ENCODE data around the gene ASS1.
A peak's percentile ranks its signal among the peaks of the same experiment; 100 is the strongest.
"Not testable (repeated sequence)": the region's sequence is repeated elsewhere in the genome, so short reads cannot be mapped to it uniquely, and the experiment has no call there.

The ASS1 gene

DNA sequence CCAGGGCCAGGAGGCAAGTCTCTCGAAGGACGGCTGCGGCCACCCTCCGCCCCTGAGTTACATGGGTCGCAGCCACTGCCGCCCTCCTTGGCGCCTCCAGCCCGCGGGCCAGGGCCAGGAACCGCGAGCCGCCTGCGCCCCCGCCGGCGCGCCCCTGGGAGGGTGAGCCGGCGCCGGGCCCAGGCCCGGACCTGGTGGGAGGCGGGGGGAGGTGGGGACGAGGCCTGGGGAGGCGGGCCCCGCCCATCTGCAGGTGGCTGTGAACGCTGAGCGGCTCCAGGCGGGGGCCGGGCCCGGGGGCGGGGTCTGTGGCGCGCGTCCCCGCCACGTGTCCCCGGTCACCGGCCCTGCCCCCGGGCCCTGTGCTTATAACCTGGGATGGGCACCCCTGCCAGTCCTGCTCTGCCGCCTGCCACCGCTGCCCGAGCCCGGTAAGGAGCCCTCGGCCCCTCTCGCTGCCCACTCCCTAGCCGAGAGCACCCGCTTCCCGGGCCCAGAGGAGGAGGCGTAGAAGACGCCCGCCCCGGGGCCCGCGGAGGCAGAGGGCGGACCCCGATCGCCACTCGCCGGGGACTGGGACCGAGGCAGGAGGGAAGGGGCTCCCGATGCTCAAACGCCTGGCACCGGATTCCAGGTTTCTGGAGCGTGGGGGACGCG, at the start of gene ASS1:
Gene ASS1, plus strand, starts transcription at position 397 of the 657 bp plus-strand sequence. CDS start 7,268 bp downstream, outside the sequence.
- peak; percentile 33 to 39 for DNase-seq

DNA sequence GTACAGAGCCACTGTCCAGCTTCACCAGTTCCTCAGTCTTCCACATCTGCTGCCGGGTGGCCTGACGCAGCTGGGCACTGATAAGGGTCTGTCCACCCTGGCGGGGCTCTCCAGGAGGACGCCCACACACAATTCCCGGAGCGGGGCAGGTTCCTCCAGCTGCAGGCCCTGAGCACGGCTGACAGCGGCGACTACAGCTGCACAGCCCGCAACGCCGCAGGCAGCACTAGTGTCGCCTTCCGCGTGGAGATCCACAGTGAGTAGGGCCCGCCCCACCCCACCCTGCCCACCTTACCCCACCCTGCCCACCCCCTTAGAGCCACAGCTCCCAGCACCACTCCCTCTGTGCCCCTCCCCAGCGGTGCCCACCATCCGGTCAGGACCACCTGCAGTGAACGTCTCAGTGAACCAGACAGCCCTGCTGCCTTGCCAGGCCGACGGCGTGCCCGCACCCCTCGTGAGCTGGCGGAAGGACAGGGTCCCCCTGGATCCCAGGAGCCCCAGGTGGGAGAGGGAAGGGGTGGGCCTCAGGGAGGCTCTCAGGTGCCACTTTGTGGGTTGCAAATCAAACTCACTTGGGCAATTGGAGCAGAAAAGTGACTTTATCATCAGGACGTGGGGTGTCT, 48.8 kb upstream of the ASS1 start:
- DNase-seq = no peak

DNA sequence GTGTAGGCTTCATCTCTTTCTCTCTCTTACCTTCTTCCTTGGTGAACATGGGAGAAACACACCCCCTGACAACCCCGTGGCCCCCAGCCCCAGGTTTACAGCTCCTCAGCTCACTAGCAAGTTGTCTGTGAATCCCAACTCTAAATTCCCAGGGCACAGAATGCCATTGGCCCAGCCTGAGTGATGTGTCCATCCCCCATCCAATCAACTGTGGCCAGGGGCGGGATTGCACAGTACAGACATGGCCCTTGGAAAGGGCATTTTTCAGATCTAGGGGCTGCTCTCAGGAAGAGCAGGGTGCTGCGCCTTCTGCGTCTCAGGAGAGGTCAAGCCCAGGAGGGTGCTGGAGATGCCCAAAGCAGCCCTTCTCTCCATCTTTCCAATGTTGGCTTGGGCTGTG, 48.2 kb upstream of the ASS1 start:
- no peak for DNase-seq

DNA sequence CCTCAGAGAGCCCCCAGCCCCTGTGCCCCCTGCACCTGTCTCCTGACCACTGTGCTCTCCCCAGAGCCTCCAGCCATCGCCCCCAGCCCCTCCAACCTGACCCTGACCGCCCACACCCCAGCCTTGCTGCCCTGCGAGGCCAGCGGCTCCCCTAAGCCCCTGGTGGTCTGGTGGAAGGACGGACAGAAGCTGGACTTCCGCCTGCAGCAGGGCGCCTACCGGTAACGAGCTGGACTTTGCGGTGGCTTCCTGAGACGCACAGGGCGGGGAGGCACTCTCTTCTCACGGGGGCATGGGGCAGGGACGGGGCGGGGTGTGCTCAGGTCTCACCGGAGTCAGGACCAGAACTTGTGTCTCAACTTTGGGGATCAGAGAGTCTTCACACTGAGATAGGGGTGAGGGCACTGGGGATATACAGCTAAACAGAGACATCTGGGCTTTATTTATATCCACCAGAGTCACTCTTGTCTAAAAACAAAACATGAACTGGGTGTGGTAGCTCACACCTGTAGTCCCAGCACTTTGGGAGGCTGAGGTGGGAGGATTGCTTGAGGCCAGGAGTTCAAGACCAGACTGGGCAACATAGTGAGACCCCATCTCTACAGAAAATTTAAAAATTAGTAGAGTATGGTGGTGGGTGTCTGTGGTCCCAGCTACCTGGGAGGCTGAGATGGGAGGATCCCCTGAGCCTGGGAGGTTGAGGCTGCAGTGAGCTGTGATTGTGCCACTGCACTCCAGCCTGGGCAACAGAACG, 46.1 kb upstream of the ASS1 start:
- DNase-seq = no peak

DNA sequence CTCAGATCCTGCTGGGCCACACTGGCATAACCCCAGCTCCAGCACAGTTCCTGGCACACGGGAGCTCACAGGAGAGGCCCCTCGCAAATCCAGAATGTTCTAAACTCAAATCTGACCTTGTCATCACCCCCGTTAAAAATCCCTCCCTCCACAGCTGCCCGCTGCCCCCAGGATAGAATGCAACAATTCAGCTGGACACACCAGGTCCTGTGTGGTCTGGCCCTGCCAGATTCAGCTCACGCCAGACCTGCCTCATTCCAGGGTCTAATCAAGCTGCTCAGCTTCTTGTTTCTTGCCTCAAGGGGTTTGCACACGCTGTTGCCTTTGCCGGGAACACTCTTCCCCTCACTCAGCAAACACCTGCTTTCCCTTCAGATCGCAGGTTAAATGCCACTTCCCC, 45.0 kb upstream of the ASS1 start:
- DNase-seq = no peak

DNA sequence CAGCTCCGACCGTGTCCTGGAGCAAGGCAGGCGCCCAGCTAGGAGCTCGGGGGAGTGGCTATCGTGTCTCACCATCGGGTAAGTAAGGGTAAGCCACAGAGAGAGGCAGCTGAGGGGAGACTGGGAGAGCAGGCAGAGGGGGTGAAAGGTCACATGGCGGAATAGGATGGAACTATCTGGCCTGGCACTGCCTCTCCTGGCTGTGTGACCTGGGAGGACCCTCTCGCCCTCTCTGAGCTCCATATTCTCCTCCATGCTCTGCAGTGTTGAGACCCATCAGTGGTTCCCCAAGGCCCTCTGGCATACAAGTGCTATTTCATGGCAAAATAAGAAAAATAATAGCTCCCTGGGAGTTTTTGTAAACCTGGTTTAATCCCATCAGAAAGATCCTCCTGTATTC, 43.9 kb upstream of the ASS1 start:
- no peak for DNase-seq

DNA sequence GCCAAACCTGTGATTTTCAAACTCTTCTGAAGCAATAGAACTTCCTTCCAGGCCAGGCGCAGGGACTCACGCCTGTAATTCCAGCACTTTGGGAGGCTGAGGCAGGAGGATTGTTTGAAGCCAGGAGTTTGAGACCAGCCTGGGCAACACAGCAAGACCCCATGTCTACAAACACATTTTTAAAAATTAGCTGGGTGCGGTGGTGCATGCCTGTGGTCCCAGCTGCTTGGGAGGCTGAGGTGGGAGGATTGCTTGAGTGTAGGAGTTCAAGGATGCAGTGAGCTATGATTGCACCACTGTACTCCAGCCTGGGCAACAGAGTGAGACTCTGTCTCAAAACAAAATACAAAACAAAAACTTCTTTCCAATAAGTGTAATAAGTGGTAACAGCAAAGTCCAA, 43.0 kb upstream of the ASS1 start:
- not testable (repeated sequence) for DNase-seq

DNA sequence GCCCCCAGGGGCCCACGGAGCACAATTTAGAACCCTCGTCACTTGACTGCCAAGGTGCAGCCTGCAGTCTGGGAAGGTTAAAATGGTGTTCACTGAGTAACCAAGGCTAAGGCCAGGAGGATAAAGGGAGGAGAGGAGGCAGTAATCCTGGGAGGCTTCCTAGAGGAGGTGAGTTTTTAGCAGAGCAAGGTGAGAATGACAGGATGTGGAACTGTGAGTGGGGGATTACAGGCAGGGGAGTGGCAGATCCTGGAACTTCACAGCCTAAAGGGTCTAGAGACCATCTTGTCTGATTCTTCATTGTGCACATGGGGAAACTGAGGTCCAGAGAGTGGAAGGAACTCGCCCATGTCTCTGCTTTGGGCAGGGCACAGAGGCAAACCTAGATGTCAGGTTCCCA, 42.5 kb upstream of the ASS1 start:
- DNase-seq = no peak

DNA sequence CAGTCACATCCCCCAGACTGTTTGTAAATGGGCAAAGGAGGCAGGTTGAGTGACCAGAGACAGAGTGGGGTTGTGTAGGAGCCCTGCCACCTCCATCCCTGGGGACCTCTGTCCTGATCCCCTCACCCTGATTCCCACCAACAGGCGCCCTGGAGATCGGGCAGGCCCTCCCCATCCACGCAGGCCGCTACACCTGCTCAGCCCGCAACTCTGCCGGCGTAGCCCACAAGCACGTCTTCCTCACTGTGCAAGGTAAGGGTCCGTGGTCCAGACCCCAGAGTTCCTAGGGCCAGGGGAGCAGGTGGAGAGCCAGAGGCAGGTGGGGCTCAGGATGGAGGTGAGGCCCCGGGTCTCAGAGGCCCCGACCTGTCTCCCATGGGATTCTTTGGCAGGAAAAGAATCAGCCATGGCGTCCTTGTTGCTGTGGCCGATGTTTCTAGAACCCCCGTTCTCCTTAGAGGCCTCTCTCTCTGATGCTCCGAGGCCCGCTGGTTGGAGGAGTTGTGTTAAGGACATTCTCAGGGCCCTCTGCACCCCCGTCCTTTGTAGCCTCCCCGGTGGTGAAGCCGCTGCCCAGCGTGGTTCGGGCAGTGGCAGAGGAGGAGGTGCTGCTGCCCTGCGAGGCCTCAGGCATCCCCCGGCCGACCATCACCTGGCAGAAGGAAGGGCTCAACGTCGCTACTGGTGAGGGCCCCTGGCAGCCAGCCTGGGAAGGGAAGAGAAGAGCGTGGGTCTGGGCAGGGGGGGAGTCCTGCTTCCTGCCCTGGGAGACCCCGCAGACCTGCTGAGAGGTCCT, 41.9 kb upstream of the ASS1 start:
- no peak for DNase-seq

DNA sequence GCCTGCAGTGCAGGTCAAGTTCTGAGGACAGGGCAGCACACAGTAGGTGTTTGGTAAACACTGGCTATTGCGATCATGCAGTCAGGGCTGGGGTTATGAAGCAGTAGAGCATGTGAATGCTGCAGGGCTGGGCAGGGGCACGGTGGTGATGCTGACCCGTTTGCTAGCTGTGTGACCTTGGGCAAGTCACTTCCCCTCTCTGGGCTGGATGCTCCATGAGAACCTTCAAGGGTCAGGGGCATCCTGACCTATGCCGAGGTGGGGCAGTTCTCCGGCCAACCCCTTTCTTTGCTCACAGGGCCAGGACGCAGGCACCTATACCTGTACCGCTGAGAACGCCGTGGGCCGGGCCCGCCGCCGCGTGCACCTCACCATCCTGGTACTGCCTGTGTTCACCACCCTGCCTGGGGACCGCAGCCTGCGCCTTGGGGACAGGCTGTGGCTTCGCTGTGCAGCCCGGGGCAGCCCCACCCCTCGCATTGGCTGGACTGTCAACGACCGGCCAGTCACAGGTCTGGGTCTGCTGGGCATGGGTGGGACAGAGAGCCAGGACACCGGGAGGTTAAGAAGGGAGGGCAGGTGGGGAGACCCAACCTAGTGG, 39.0 kb upstream of the ASS1 start:
- no peak for DNase-seq

DNA sequence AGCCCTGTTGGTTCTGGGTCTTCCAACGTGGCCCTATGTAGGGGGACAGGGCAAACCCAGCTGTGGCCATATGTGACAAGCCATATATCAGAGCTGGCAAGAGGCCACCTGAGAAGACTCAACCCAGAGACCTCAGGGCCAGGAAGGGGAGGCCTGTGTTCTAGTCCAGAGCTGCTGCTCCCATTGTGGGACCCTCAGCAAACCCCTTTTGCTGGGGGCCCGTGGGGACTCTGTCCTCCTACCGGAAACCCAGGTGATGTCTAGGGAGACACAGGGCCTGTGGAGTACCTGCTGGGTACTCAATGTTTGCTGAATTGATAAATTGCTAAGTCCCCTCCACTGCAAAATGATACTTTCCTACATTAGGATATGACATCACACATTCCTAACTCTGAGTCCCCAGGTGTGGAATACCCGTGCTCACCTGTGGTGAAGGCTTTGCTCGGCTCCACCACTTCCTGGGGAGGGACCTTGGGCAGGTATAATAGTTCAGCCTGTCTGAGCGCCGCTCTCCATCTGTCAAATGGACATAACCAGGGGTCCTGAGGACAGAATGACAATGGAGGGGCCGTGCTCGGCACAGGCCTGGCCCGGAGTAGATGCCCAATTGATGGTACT, 38.4 kb upstream of the ASS1 start:
- no peak for DNase-seq

DNA sequence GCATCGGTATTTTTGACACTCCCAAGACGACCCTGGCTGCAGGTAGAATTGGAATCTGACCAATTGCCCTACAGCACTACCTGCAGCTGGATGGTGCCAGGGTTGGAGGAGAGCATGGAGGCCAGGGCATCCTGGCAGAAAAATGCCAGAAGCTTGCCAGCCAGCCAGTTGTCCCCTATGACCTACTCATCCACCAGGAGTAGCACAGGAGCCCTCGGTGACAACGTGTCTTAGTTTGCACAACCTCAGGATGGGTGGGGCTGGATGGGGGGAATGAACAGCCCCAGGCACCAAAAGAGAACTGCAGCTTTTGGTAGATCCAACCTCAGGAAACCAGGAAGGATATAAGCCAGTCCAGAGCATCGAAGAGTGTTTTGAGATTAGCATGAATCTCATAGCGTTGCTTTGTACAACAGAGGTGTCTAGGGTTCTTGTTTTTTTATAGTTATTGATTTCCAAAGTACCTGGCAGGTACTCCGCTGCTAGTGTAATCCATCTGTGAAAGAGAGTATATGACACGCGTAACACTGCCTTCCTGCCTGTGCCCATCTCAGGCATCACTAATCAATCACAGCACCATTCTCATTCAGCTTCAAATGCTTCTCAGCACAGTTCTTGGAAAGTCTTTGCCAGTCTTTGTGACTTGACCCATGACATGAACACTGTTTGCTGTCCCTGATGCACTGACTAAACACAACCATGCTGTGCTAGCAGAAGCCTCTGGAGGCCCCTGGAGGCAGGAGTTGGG, 36.7 kb upstream of the ASS1 start:
- DNase-seq = no peak

DNA sequence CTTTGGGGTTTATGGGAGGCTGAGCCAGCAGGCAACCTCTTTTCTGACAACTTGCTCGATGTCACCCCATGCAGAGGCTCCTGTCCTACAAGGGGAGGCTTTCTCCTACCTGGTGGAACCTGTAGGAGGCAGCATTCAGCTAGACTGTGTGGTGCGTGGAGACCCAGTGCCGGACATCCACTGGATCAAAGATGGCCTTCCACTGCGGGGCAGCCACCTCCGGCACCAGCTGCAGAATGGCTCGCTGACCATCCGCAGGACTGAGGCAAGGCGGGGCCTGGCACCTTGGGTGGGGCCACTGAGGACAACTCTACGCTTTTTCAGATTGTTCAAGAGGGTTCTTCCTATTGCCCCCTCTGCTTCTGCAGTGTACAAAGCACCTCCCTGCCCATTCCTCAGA, 36.1 kb upstream of the ASS1 start:
- no peak for DNase-seq

DNA sequence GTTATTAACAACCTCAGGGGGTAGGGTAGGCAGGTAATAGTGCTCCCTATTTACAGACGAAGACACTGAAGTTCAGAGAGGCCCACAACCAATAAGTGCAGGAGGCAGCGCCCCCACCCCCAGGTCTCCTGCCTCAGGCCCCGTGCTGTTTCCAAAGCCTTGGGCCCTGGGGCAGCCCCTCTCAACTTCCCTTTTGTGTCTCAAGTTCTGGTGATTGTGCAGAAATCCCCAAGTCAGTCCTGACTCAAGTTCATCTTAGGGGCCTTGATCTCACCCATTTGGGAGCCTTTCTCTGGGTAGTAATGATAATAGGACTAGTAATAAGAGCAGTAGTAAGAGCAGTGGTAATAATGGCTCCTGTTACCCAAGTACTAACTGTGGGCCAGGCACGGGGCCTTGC, 35.5 kb upstream of the ASS1 start:
- DNase-seq = no peak

DNA sequence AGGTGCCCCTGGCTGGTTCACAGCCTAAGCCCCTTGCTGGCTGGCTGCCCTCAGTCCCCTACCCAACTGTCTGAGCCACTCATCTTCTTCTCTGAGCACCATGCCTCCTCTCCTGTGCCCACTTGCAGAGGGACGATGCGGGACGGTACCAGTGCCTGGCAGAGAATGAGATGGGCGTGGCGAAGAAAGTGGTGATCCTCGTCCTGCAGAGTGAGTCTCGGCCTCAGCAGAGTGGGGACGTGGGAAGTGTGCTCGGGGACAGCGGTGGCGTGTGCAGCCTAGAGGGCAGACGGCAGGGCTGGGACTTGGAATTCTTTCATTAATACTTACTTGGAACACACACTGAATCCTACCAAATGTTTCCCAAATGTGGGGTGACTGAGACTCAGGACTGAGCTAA, 34.3 kb upstream of the ASS1 start:
- DNase-seq = no peak

DNA sequence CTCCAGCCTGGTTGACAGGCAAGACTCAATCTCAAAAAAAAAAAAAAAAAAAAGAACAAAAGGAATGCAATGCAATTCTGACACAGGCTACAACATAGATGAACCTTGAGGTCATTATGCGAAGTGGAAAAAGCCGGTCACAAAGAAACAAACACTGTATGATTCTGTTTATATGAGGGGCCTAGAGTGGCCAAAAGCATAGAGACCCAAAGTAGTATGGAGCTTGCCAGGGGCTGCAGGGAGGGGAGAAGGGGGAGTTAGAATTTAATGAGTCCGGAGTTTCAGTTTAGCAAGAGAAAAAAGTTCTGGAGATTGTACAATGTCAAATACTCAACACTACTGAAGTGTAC, 33.2 kb upstream of the ASS1 start:
- DNase-seq = no peak

DNA sequence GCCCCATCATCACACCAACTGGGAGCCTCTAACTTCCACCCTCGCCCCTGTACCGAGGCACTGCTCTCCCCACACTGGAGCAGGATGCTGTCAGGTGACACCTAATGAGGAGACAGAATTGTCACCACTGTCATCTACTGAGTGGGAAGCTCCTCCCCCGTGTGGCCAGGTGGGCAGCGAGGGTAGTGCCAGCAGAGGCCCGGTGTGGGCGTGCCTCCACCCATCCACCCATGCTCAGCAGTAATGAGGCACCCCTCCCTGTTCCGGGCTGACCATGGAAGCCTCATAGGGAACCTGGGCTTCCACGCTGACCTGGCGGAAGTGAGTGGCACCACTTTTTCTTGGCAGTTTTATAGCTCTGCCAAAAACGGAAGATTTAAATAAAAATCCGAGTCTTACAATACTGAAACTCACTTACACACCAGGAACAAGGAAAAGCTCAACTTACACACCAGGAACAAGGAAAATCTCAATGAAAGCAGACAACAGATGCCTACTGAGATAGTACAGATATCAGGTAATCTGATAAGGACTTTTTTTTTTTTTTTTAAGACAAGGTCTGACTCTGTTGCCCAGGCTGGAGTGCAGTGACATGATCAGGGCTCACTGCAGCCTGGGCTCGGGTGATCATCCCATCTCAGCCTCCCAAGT, 30.6 kb upstream of the ASS1 start:
- no peak for DNase-seq

DNA sequence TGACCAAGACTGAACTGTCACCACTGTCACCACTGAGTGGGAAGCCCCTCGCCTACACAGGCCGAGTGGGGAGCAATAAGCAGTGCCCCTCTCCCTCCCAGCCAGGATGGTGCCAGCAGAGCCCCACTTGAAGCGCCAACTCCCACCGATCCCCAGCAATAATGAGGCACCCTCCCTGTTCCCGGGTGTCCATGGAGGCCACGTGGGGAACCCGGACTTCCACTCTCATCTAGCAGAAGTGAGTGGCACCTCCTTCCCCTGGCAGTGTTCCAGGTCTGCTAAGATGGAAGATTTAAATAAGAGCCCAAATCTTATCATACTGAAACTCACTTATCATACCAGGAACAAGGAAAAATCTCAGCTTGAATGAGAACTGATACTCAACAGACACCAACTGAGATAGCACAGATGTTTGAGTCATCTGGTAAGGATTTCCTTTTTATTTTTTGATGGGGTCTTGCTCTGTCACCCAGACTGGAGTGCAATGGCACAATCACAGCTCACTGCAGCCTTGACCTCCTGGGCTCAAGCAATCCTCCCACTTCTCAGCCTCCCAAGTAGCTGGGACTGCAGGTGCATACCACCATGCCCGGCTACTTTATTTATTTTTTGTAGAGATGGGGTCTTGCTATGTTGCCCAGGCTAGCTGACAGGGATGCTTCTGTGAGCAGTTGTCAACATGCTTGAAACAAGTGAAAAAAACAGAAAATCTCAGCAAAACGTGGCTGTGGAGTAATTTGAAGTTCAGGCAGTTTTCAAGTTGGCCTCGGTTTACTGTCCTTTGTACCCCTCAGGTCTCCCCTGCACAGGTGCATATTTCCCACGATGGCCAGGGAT, 29.6 kb upstream of the ASS1 start:
- no peak for DNase-seq

DNA sequence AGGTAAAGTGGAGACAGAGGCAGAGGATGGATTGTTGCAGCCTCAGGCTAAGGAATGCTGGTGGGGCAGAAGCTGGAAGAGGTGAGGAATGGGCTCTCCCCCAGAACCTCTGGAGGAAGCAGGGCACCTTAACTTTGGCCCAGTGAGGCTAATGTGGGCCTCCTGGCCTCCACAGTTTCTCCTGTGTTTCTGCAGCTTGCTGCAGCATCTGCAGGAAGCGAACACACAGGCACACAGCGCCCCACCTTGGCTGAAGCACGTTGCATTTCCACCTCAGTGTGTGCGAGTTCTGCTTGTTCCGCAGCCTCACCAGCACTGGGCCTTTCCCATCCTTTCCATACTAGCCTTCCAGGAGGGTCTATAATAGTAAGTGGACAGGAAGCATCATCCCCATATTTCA, 27.2 kb upstream of the ASS1 start:
- no peak for DNase-seq

DNA sequence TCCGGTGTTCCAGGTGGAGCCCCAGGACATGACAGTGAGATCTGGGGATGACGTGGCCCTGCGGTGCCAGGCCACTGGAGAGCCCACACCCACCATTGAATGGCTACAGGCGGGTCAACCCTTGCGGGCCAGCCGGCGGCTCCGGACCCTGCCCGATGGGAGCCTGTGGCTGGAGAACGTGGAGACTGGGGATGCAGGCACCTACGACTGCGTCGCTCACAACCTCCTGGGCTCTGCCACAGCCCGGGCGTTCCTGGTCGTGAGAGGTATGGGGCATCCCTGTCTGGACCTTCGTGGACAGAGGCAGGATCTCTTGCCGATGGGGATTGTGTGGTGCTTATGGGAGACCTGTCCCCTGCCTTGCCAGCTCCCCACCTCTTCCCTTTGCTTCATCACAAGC, 26.0 kb upstream of the ASS1 start:
- no peak for DNase-seq

Data from CD4-positive, alpha-beta T cell treated with Interferon alpha-2 for 1 hour (primary cell).